CD4-positive, alpha-beta T cell treated with Interleukin-6 at 100 ng/mL for 8 hours (primary cell): ENCODE results near the gene ACVR2B.
"Not testable (repeated sequence)": the region's sequence is repeated elsewhere in the genome, so short reads cannot be mapped to it uniquely, and the experiment has no call there.

Source experiments
- DNase-seq: peaks from one replicate; pipeline ENCODE4 v3.0.0-alpha.2; 2020; ENCODE audit warnings: mixed read lengths, low spot score

Gene ACVR2B

GRCh38 chr3:38453075-38453912 lies at the start of gene ACVR2B:
TSS of gene ACVR2B (plus strand) at chr3:38453890. CDS start at chr3:38454323, 433 bp downstream.
- DNase-seq, result peak; percentile 77

GRCh38 chr3:38404286-38404685 lies 49.4 kb upstream of the ACVR2B start:
- DNase-seq, result no peak

GRCh38 chr3:38411591-38411990 lies 42.1 kb upstream of the ACVR2B start:
- no peak for DNase-seq

- DNase-seq, result not testable (repeated sequence)
Measured at GRCh38 chr3:38420758-38421157, 32.9 kb upstream of the ACVR2B start.

GRCh38 chr3:38421679-38422336 lies 31.9 kb upstream of the ACVR2B start:
- DNase-seq, result no peak

- DNase-seq, result peak; percentile 37
Measured at GRCh38 chr3:38426798-38427426, 26.8 kb upstream of the ACVR2B start.

- not testable (repeated sequence) for DNase-seq
Measured at GRCh38 chr3:38432871-38433658, 20.6 kb upstream of the ACVR2B start.

- not testable (repeated sequence) for DNase-seq
Measured at GRCh38 chr3:38433661-38434060, 20.0 kb upstream of the ACVR2B start.

- peak; percentile 49 for DNase-seq
Measured at GRCh38 chr3:38438436-38439069, 15.1 kb upstream of the ACVR2B start.

GRCh38 chr3:38443205-38443604 lies 10.5 kb upstream of the ACVR2B start:
- DNase-seq, result not testable (repeated sequence)

GRCh38 chr3:38446085-38446686 lies 7.5 kb upstream of the ACVR2B start:
- DNase-seq, result no peak

GRCh38 chr3:38446812-38447211 lies 6.9 kb upstream of the ACVR2B start:
- DNase-seq, result no peak

- no peak for DNase-seq
Measured at GRCh38 chr3:38450853-38451252, 2.8 kb upstream of the ACVR2B start.

- DNase-seq, result no peak
Measured at GRCh38 chr3:38453913-38454177, 155 bp downstream of the ACVR2B start.

- peak; percentile 23 for DNase-seq
Measured at GRCh38 chr3:38454178-38454883, 641 bp downstream of the ACVR2B start.

GRCh38 chr3:38454884-38455638 lies 1.4 kb downstream of the ACVR2B start:
- peak; percentile 27 for DNase-seq

- no peak for DNase-seq
Measured at GRCh38 chr3:38455639-38456430, 2.1 kb downstream of the ACVR2B start.

GRCh38 chr3:38457111-38458003 lies 3.7 kb downstream of the ACVR2B start:
- DNase-seq, result no peak
